Measurements from ENCODE around the gene STEAP3. TPM values are rescaled to one million over a fixed set of nuclear protein-coding genes. Genes with fewer than 3 reads are reported as not detected.

The STEAP3 gene
- total RNA-seq, 1 experiment from 2014 or later, result 13.9 TPM

- DNase-seq (ENCODE audit: low read depth), result peak; percentile 70
Measured at GRCh38 chr2:119198240-119198840, 25.3 kb upstream of the STEAP3 start.

- DNase-seq (ENCODE audit: low read depth), result no peak
Measured at GRCh38 chr2:119201815-119202214, 21.8 kb upstream of the STEAP3 start.

DNA sequence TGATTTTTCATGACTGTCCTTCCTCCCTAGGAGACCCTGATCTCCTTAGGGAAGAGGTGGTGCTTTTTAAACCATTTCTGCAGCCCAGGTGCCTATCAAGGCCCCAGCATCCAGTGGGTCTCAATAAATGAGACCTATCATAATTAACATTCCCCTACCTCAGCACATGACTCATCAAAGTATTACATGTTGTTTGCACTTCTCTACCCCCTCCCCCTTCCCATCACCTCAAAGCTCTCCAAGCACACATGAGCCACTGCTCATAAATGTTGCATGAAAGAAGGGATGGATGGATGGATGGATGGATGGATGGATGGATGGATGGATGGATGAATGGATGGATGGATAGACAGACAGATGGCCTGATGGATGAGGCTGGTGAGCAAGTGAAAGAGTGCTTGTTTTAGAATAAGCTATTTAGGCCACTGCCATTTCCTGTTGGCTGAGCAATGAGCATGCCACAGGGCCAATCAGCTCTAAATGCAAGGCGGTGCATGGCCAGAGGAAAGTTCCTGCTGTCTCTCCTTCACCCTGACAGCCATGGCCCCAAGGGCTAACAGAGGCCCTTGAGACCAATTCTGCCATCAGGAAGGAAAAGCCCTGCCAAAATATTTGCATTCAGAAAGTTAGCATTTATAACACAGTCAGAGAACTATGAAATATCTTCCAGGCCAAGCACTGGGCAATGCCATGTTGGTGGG, 20.9 kb upstream of the STEAP3 start:
- no peak for DNase-seq (ENCODE audit: low read depth)

DNA sequence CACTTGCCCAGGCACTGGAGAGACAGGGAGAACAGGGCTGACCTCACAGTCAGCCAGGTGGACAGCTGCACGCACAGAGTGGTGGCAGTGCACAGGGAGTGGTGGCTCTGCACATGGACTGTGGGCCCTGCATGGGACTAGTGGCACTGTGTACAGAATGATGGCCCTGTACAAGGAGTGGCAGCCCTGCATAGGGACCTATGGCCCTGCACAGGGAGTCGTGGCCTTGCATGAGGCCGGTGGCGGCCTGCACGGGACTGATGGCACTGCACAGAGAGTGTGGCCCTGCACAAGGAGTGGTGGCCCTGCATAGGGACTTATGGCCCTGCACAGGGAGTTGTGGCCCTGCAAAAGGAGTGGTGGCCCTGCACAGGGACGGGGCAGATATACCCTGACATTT, 19.1 kb upstream of the STEAP3 start:
- no peak for DNase-seq (ENCODE audit: low read depth)

- DNase-seq (ENCODE audit: low read depth), result no peak
Measured at GRCh38 chr2:119205001-119205706, 18.5 kb upstream of the STEAP3 start.

DNA sequence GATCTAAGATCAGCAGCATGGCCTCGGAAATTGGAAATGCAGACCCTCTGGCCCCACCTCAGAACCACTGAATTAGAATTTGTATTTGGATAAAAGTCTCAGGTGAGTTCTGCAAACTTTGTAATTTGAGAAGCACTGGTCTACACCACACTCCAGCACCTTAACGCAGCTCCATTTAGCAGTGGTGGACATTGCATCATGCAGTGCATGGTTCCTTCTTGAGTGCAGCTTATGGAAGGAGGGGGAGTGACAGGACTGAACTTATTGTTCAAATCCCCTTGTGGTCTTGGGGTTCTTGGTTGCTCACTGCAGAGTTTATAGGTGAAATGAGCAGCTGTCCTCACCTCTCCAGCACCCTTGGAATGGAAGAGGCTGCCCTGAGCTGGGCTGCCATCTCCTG, 17.4 kb upstream of the STEAP3 start:
- DNase-seq (ENCODE audit: low read depth), result no peak

DNA sequence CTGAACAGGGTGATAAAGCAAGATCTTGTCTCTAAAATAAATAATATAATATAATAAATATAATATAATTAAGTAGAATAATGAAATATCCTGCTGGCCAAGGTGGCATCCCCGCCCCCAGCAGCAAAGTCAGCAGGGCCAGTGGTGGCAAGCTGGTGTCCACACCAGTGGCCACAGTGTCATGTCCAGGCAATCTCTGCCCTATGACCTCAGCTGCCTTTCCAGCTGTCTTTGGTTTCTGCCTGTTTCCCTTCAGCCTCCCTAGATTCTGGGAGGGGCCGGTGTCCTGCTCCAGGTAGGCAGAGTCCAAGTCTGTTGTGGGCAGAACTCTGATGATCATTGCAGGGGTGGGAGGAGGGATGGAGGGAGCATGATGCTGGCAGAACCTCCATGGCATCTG, 16.2 kb upstream of the STEAP3 start:
- DNase-seq (ENCODE audit: low read depth), result no peak

GRCh38 chr2:119208791-119209203, 14.8 kb upstream of the STEAP3 start:
- peak; percentile 95 for DNase-seq (ENCODE audit: low read depth)

- DNase-seq (ENCODE audit: low read depth), result no peak
Measured at GRCh38 chr2:119212139-119212800, 11.4 kb upstream of the STEAP3 start.

DNA sequence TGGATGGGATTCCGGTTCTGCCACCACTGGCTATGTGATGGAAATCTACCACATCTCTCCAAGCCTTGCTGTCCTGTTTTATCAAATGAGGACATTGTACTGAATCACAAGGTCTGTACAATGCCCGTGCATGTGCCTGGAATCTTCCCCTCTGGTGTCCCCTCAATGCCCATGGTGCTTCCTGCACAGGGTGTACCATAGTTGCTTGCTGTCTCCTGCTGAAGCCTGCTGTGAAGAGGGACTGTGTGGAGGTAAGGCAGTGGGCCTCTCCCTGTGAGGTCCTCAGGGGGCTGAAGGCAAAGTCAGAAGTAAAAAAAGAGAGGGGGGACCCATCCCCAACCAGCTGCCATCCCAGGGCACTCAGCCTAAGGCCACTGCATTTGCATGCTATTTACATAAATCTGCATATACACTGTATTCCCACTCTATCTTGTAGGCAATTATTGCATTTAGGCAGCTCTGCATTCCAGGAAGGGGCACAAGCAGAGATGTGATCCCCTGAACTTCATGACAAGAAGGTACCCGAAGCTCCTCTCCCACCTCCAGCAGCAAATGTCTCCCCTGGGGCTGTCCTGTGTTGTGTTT, 9.1 kb upstream of the STEAP3 start:
- no peak for DNase-seq (ENCODE audit: low read depth)

- no peak for DNase-seq (ENCODE audit: low read depth)
Measured at GRCh38 chr2:119216994-119217393, 6.6 kb upstream of the STEAP3 start.

- DNase-seq (ENCODE audit: low read depth), result peak; percentile 60
Measured at GRCh38 chr2:119218478-119219064, 5.1 kb upstream of the STEAP3 start.

DNA sequence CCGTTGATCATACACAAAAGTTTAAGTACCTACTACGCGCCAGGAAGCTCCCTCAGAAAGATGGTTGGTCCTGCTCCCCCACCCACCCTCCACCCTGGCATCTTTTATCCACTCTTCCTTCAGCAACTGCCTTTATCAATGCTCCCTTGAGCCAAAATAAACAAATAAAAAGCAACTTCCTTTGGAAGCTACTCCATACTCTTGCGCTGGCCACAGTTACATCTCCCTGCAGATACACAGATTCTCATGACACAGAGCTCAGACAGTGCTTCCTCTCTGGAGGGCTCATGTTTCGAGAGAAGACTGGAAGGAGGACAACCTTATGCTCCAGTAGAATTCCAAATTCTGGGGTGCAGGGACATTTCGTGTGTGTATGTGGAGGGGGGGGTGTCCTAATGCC, 3.8 kb upstream of the STEAP3 start:
- no peak for DNase-seq (ENCODE audit: low read depth)

DNA sequence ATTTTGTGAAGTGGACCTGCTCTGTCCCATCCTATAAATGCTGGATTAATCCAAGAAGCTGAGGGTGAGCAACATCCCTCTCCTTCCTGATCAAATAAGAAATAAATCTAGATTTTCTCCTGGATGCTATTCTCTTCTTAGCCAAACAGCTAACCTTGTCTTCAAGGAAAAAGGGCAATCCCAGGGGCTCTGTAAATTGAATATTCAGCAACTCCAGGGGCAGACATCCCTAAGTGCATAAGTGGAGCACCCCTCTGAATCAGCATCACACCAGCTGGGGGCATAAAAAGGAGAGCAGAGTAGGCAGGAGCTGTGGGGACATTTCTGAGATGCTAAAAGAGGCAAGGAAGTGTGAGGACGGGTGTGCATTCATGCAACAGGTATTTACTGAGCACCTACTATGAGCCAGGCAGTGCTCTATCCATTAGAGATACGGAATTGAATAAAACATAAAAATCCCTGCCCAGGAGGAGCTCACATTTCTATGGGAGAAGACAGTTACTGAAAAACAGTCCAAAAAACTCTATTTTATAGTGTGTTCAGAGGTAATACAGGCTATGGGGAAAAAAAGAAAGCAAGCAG, 2.8 kb upstream of the STEAP3 start:
- no peak for DNase-seq (ENCODE audit: low read depth)

DNA sequence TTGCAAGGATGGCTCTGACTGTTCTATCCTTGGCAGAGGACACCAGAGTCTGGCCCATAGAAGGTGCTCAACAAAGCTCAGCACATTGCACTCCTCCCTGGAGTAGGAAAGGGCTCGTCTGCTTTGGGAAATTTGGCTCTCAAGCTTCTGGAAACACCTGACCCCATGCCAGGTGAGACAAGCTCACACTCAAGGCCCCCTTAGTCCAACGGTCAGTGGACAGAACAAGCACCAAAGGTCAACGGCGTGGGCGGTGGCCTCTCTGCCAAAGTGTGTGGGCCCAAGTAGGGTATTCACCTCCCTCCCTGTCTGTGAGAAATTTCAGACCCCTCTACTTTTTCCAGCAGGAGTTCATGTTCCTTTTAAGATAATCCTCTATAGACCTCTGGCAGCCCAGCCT, 2.0 kb upstream of the STEAP3 start:
- no peak for DNase-seq (ENCODE audit: low read depth)

- DNase-seq (ENCODE audit: low read depth), result no peak
Measured at GRCh38 chr2:119222213-119222612, 1.4 kb upstream of the STEAP3 start.

GRCh38 chr2:119222863-119223520, 642 bp upstream of the STEAP3 start:
- no peak for DNase-seq (ENCODE audit: low read depth)

GRCh38 chr2:119224391-119225104, 914 bp downstream of the STEAP3 start:
- no peak for DNase-seq (ENCODE audit: low read depth)

DNA sequence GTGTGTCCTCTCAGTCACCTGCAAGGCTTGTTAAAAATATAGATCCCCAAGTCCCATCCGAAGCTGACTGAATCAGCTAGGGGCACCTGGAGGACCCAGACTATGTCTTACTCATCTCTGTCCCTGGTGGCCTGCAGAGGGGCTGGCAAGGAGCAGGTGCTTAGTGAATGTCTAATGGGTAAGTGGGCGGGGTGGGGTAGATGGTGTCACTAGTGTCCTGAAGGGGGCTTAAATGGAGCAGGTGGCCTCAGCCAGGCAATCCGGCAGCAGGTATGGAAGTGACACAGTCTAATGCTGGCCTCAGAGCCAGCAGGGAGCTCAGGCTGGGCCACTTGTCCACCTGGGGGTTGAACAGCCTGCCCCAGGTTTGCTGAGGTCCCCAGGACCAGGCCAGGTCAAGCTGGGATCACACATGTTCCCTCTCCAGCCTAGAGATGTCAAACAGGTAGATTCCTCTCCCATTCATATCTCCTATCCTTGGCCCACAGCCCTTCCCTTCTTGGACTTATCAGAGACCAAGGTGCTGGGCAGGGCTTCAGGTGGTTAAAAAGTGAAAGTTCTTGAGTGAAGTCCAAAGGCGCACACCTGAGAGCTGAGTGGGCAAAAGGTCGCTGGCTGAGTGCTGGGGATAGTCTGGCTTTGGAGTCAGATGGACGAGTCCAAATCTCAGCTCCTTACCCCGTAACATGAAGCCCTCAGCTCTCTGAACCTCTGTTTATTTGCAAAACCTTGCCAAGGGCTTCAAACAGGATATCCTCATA, 1.7 kb downstream of the STEAP3 start:
- no peak for DNase-seq (ENCODE audit: low read depth)
